Measurements from ENCODE around the gene SLC12A5. TPM values are rescaled to one million over a fixed set of nuclear protein-coding genes. Genes with fewer than 3 reads are reported as not detected.
A peak's percentile ranks its signal among the peaks of the same experiment; 100 is the strongest.

SLC12A5 gene
- total RNA-seq, 6 donors from 2014 or later: 0.69 to 1.3 TPM; not detected in 4

DNA sequence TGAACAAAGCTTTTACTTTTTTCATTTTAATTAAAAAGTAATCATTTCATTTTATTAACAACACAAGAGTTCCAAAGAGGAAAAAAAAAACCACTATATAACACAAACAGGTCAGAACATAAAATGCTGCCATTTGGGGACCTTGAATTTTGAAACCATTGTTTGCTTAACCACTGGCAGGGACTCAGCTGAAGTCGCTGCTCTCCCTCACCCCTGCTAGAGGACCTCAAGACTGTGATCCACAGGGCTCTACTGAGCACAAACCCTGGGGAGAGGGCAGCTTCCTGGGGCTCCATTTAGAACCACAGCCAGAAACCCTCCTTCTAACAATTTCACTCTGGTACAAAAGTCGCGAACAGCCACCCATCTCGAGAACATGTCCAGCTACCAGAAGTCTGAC, 32.0 kb downstream of the SLC12A5 start:
- Histone ChIP-seq H3K36me3 (peaks cover 32 to 55% (median 45%) of the 10 kb centered on the region in 4 donors), H3K4me3 (no peak overlapping the region), H3K27ac (peak overlapping the region in 3 of 4 donors; percentile 4 to 71 (median 68)), H3K9me3 (no peaks in the 10 kb centered on the region), H3K4me1 (peaks cover 38 to 58% (median 44%) of the 10 kb centered on the region in 4 donors), H3K27me3 (peaks cover 0 to 12% (median 4%) of the 10 kb centered on the region in 4 donors)
- DNase-seq (no peak), ATAC-seq (ENCODE audit: low FRiP score in 2 of 2) (no peak)
- TF ChIP-seq, protein P1, sequence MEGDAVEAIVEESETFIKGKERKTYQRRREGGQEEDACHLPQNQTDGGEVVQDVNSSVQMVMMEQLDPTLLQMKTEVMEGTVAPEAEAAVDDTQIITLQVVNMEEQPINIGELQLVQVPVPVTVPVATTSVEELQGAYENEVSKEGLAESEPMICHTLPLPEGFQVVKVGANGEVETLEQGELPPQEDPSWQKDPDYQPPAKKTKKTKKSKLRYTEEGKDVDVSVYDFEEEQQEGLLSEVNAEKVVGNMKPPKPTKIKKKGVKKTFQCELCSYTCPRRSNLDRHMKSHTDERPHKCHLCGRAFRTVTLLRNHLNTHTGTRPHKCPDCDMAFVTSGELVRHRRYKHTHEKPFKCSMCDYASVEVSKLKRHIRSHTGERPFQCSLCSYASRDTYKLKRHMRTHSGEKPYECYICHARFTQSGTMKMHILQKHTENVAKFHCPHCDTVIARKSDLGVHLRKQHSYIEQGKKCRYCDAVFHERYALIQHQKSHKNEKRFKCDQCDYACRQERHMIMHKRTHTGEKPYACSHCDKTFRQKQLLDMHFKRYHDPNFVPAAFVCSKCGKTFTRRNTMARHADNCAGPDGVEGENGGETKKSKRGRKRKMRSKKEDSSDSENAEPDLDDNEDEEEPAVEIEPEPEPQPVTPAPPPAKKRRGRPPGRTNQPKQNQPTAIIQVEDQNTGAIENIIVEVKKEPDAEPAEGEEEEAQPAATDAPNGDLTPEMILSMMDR (IDR thresholded peaks at IDR 0.05): no peak
- TF ChIP-seq EP300 (IDR thresholded peaks at IDR 0.05) (no peak), POLR2A (IDR thresholded peaks at IDR 0.05) (no peak), POLR2AphosphoS5 (IDR thresholded peaks at IDR 0.05) (no peak)
- 71 to 75% methylated on average over 4 of the region's 4 CpGs for WGBS, 2 donors

DNA sequence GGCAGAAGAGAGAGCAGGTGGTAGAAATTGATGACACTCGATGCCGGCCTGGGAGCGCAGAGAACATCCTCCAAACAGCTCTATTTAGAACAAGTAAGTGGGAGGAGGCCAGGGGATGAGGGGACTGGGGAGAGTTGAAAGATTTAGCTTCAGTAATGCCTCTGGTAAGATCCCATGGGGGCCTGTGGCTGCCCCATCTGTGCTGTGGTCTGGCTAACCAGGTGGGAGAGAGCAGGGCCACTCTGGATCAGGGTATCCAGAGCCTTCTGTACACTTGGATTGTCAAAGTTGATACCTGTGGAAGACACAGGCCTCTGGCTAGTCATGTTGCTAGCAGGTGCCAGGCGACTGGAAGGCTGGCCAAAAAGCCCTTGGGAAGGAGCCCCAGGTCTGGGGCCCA, 33.1 kb downstream of the SLC12A5 start:
- Histone ChIP-seq H3K4me3 (no peak overlapping the region), H3K4me1 (peaks cover 38 to 55% (median 43%) of the 10 kb centered on the region in 4 donors), H3K27me3 (peaks cover 0 to 11% (median 2%) of the 10 kb centered on the region in 4 donors), H3K36me3 (peaks cover 42 to 67% (median 57%) of the 10 kb centered on the region in 4 donors), H3K27ac (peak overlapping the region in 2 of 4 donors; percentile 68 to 71), H3K9me3 (no peaks in the 10 kb centered on the region)
- ATAC-seq (ENCODE audit: low FRiP score in 2 of 2) (no peak), DNase-seq (no peak)
- no peak for TF ChIP-seq POLR2AphosphoS5 (IDR thresholded peaks at IDR 0.05)
- no peak for TF ChIP-seq POLR2A (IDR thresholded peaks at IDR 0.05)
- TF ChIP-seq EP300 (IDR thresholded peaks at IDR 0.05): no peak
- TF ChIP-seq, protein P1 (IDR thresholded peaks at IDR 0.05): no peak
- WGBS, 2 donors: 93 to 99% methylated on average over 3 to 4 of the region's 4 CpGs

DNA sequence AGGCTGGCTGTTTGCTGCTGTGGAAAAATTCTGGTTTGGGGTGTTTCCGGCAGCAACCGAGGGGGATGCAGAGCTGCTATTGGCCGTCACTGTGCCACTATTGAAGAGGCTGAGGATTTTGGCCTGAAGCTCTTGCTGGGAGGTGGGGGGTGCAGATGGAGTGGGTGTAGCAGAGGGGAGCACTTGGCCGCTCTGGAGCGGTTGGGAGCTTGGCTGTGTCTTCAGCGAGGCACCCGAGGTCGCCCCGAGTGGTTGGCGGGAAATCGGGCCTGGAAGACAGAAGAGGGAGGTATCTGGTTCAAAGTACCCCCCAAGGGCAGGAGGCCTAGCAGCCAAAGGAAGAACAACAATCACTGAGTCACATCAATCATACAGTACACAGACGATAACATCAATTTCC, 33.6 kb downstream of the SLC12A5 start:
- TF ChIP-seq POLR2AphosphoS5 (IDR thresholded peaks at IDR 0.05) (no peak), EP300 (IDR thresholded peaks at IDR 0.05) (no peak), POLR2A (IDR thresholded peaks at IDR 0.05) (no peak)
- TF ChIP-seq, protein P1 (IDR thresholded peaks at IDR 0.05): no peak
- H3K27me3 ChIP-seq: peaks cover 0 to 6% (median under 1%) of the 10 kb centered on the region in 4 donors
- ATAC-seq (ENCODE audit: low FRiP score in 2 of 2) (no peak), DNase-seq (peak in 1 of 2 donors; percentile 46)
- peak overlapping the region in 2 of 4 donors; percentile 68 to 71 for H3K27ac ChIP-seq
- H3K36me3 ChIP-seq: peaks cover 47 to 71% (median 60%) of the 10 kb centered on the region in 4 donors
- H3K9me3 ChIP-seq: no peaks in the 10 kb centered on the region
- H3K4me3 ChIP-seq: no peak overlapping the region
- 64 to 79% methylated on average over 9 to 12 of the region's 12 CpGs for WGBS, 2 donors
- peaks cover 35 to 50% (median 41%) of the 10 kb centered on the region in 4 donors for H3K4me1 ChIP-seq

DNA sequence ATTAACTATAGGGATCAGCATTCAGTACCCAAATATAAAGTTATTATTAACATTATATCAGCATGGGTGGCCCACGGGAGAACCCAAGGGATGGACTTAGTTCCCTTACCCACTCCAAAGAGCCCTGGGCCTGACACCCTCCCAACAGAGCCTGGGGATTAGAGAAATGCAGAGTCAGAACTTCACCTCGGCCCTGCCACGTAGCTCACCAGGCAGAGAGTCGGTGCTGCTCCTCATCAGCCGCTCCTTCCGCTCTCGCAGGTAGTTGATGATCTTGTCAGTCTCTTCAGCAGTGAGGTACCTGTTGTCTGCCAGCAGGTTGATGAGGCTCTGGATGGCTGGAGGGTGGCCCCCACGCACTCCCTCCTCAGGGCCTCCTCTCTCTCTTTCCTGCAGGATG, 34.1 kb downstream of the SLC12A5 start:
- Histone ChIP-seq H3K4me1 (peaks cover 30 to 45% (median 35%) of the 10 kb centered on the region in 4 donors), H3K9me3 (no peaks in the 10 kb centered on the region), H3K27ac (no peak overlapping the region), H3K4me3 (no peak overlapping the region), H3K36me3 (peaks cover 52 to 77% (median 65%) of the 10 kb centered on the region in 4 donors), H3K27me3 (peaks cover 0 to under 1% (median 0%) of the 10 kb centered on the region in 4 donors)
- 93 to 94% methylated on average over 7 to 8 of the region's 8 CpGs for WGBS, 2 donors
- DNase-seq: no peak
- ATAC-seq (ENCODE audit: low FRiP score in 2 of 2): no peak
- TF ChIP-seq EP300 (IDR thresholded peaks at IDR 0.05) (no peak), POLR2AphosphoS5 (IDR thresholded peaks at IDR 0.05) (no peak), POLR2A (IDR thresholded peaks at IDR 0.05) (no peak)
- TF ChIP-seq, protein P1 (IDR thresholded peaks at IDR 0.05): no peak

DNA sequence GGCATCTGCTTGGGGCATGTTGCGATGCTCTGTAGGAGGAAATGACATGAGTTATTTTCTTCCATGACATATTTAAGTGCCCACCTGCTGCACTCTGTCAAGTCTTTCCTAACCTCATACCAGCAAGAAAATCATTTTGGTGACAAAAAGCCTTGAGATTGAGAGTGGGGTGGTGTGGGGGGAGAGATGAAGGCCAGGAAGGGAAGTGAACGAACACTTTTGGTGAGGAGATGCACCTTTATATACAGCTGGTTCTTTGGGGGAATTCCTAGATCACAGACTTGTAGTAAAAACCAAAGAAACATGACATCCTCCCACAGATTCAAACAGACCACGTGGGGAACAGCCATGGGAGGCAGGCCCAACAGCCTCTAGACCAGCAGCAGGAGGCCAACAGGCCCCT, 34.6 kb downstream of the SLC12A5 start:
- 85 to 89% methylated on average over 3 of the region's 3 CpGs for WGBS, 2 donors
- H3K4me3 ChIP-seq: no peak overlapping the region
- ATAC-seq (ENCODE audit: low FRiP score in 2 of 2) (no peak), DNase-seq (no peak)
- no peaks in the 10 kb centered on the region for H3K27me3 ChIP-seq
- no peaks in the 10 kb centered on the region for H3K9me3 ChIP-seq
- TF ChIP-seq POLR2AphosphoS5 (IDR thresholded peaks at IDR 0.05) (no peak), POLR2A (IDR thresholded peaks at IDR 0.05) (no peak), EP300 (IDR thresholded peaks at IDR 0.05) (no peak)
- TF ChIP-seq, protein P1 (IDR thresholded peaks at IDR 0.05): no peak
- H3K4me1 ChIP-seq: peaks cover 25 to 40% (median 30%) of the 10 kb centered on the region in 4 donors
- peaks cover 57 to 82% (median 68%) of the 10 kb centered on the region in 4 donors for H3K36me3 ChIP-seq
- no peak overlapping the region for H3K27ac ChIP-seq
